ENCODE results near the gene ANKRD13D.
"Not testable (repeated sequence)": the region's sequence is repeated elsewhere in the genome, so short reads cannot be mapped to it uniquely, and the experiment has no call there.

ANKRD13D gene

DNA sequence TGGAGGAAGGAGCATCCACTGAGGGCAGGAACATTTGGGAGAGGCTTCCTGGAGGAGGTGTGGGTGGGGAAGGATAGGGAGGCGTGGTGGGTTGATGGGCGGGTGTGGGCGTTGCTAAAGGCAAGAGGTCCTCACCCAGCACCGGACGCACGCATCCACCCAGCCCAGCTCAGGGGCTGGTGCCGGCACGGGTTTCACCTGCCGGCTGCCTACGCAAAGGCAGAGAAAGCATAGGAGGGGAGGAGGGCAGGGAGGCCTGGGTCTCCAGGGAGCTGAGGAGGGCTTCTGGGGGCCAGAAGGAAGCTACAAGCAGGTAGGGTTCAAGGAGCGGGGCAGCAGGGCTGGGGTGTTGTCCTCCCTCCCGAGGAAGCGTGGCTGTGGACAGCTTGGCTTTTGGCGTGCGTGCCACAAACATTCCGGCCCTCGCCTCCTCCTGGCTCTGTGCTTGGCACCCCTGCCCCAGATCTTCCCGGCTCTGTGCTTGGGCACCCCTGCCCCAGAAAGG, 22.0 kb downstream of the ANKRD13D start:
- H3K9me3 Mint-ChIP-seq, result no peaks in the 10 kb centered on the region
- ATAC-seq (no peak), DNase-seq (no peak)
- H3K27ac Mint-ChIP-seq, result no peak overlapping the region
- H3K4me3 Mint-ChIP-seq, result no peak overlapping the region
- H3K4me1 Mint-ChIP-seq, result peaks cover 24% of the 10 kb centered on the region
- no peaks in the 10 kb centered on the region for H3K27me3 Mint-ChIP-seq

- ATAC-seq (no peak), DNase-seq (no peak)
- Mint-ChIP-seq H3K27me3 (no peaks in the 10 kb centered on the region), H3K27ac (no peak overlapping the region), H3K4me1 (peaks cover 24% of the 10 kb centered on the region), H3K4me3 (no peak overlapping the region), H3K9me3 (no peaks in the 10 kb centered on the region)
Observed at GRCh38 chr11:67311556-67312082, 22.5 kb downstream of the ANKRD13D start.

- Mint-ChIP-seq H3K27ac (peak overlapping the region in 1 of 2 donors; percentile 89), H3K27me3 (no peaks in the 10 kb centered on the region), H3K4me1 (peaks cover 24% of the 10 kb centered on the region), H3K9me3 (no peaks in the 10 kb centered on the region), H3K4me3 (no peak overlapping the region)
- no peak for ATAC-seq
- peak in 1 of 2 donors; percentile 18 for DNase-seq
Observed at GRCh38 chr11:67312187-67313021, 23.3 kb downstream of the ANKRD13D start.

GRCh38 chr11:67313125-67313890, 24.2 kb downstream of the ANKRD13D start:
- Mint-ChIP-seq H3K4me1 (peaks cover 31% of the 10 kb centered on the region), H3K27ac (no peak overlapping the region), H3K4me3 (no peak overlapping the region), H3K9me3 (no peaks in the 10 kb centered on the region), H3K27me3 (no peaks in the 10 kb centered on the region)
- ATAC-seq (no peak), DNase-seq (no peak)

DNA sequence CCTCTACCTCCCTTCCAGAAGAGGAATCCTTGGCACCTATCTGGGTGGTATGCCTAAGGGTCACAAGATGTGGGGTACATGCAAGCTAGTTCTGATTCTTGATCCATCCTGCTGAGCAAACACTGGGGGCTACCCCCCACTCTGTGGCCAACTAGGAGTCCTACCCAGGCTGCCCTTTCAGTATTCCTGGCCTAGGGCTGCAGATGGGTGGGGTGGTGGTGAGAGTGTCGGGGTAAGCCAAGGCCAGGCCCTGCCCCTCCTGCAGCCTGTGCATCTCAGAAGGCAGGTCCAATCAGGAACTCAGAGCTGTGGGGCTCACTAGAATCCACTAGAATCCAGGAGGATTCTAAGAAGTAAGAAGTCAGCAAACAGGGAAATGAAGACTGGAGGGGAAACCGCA, 25.1 kb downstream of the ANKRD13D start:
- Mint-ChIP-seq H3K4me3 (no peak overlapping the region), H3K27me3 (no peaks in the 10 kb centered on the region), H3K9me3 (no peaks in the 10 kb centered on the region), H3K4me1 (peaks cover 37% of the 10 kb centered on the region), H3K27ac (no peak overlapping the region)
- DNase-seq (no peak), ATAC-seq (no peak)

DNA sequence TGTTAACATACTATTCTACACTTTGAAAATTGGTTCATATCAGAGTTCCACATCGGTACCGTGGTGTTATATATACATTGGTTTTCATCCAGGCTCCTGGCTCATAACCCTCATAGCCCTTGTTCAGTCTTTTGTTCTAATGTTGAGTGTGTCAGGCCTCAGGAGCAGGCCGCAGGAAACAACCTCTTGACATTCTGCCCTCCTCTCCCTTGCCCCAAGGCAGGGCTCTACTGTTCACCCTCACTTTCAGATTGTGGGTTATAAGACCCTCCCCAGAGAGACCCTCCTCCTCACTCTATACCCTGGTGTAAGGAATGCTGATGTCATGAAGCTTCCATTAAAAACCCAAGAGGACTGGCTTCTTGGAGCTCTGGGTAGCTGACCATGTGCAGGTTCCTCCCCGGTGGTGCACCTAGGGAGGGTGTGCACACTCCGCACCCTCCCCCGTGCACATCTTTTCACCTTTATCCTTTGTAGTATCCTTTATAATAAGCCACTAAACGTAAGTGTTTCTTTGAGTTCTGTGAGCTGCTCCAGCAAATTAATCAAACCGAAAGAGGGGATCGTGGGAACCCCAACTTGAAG, 26.3 kb downstream of the ANKRD13D start:
- ATAC-seq, result no peak
- Mint-ChIP-seq H3K4me3 (peak overlapping the region; percentile 39 to 56), H3K27ac (no peak overlapping the region), H3K4me1 (peaks cover 43% of the 10 kb centered on the region), H3K27me3 (no peaks in the 10 kb centered on the region), H3K9me3 (no peaks in the 10 kb centered on the region)
- no peak for DNase-seq

GRCh38 chr11:67316882-67317204, 27.7 kb downstream of the ANKRD13D start:
- DNase-seq, result no peak
- no peak for ATAC-seq
- Mint-ChIP-seq H3K27ac (peak overlapping the region in 1 of 2 donors; percentile 91), H3K9me3 (no peaks in the 10 kb centered on the region), H3K4me3 (peak overlapping the region; percentile 96 to 97), H3K27me3 (no peaks in the 10 kb centered on the region), H3K4me1 (peaks cover 39% of the 10 kb centered on the region)

- peak overlapping the region; percentile 91 to 97 for H3K27ac Mint-ChIP-seq
- DNase-seq, result peak; percentile 98 to 99
- peaks cover 33% of the 10 kb centered on the region for H3K4me1 Mint-ChIP-seq
- no peaks in the 10 kb centered on the region for H3K27me3 Mint-ChIP-seq
- peak; percentile 92 for ATAC-seq
- peak overlapping the region; percentile 96 to 97 for H3K4me3 Mint-ChIP-seq
- H3K9me3 Mint-ChIP-seq, result no peaks in the 10 kb centered on the region
Observed at GRCh38 chr11:67317205-67317887, 28.2 kb downstream of the ANKRD13D start.

- Mint-ChIP-seq H3K4me3 (peak overlapping the region; percentile 96 to 97), H3K9me3 (no peaks in the 10 kb centered on the region), H3K27me3 (no peaks in the 10 kb centered on the region), H3K4me1 (peaks cover 27% of the 10 kb centered on the region), H3K27ac (peak overlapping the region; percentile 91 to 97)
- DNase-seq, result no peak
- ATAC-seq, result peak; percentile 41
Observed at GRCh38 chr11:67317888-67318555, 28.9 kb downstream of the ANKRD13D start.

DNA sequence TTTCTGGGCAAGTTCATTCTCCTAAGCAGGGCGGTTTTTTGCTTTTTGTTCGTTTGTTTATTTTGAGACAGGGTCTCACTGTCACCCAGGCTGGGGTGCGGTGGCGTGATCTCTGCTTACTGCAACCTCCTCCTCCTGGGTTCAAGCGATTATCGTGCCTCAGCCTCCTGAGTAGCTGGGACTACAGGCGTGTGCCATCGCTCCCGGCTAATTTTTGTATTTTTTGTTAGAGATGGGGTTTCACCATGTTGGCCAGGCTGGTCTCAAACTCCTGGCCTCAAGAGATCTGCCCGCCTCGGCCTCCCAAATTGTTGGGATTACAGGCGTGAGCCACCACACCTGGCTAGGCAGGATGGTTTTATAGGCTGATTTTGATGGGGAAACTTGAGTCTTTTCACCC, 29.8 kb downstream of the ANKRD13D start:
- not testable (repeated sequence) for H3K27me3 Mint-ChIP-seq, DNase-seq, H3K27ac Mint-ChIP-seq, ATAC-seq, H3K9me3 Mint-ChIP-seq
- Mint-ChIP-seq H3K4me1 (peaks cover 19% of the 10 kb centered on the region), H3K4me3 (peak overlapping the region; percentile 78 to 97)

GRCh38 chr11:67320011-67320410, 30.9 kb downstream of the ANKRD13D start:
- no peaks in the 10 kb centered on the region for H3K27me3 Mint-ChIP-seq
- peaks cover 19% of the 10 kb centered on the region for H3K4me1 Mint-ChIP-seq
- H3K9me3 Mint-ChIP-seq, result no peaks in the 10 kb centered on the region
- no peak overlapping the region for H3K27ac Mint-ChIP-seq
- DNase-seq (no peak), ATAC-seq (no peak)
- no peak overlapping the region for H3K4me3 Mint-ChIP-seq

- Mint-ChIP-seq H3K9me3 (no peaks in the 10 kb centered on the region), H3K4me3 (no peak overlapping the region), H3K27me3 (no peaks in the 10 kb centered on the region), H3K27ac (no peak overlapping the region), H3K4me1 (peaks cover 19% of the 10 kb centered on the region)
- no peak for ATAC-seq
- DNase-seq, result no peak
Observed at GRCh38 chr11:67320691-67321090, 31.6 kb downstream of the ANKRD13D start.

DNA sequence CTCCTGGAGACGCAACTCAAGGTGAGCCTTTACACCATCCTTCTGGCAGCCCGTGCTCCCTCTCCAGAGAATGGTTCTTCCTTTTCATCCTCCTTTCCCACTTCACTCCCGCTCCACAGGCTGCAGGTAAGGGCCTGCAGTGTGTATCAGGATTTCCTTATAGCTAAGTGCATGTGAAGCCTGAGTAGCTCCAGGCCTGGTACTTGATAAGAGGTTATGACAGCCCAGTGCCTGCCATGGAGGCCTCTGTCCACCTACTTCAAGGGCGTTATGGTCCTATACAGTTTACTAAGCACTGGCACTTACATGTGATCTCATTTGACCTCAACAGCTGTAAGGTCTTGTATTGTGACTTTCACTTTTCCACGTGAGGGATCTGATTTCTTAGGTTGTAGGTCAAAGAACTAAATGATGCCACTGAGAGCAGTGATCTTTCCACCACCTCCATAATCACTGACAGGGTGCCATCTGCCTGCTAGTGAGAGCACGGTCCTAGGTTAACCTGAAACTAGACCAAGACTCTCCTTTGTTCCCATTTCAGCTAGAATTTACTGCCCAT, 32.3 kb downstream of the ANKRD13D start:
- Mint-ChIP-seq H3K27ac (no peak overlapping the region), H3K4me3 (no peak overlapping the region), H3K9me3 (no peaks in the 10 kb centered on the region), H3K27me3 (no peaks in the 10 kb centered on the region), H3K4me1 (peaks cover 19% of the 10 kb centered on the region)
- ATAC-seq, result no peak
- no peak for DNase-seq

GRCh38 chr11:67322049-67322448, 32.9 kb downstream of the ANKRD13D start:
- no peaks in the 10 kb centered on the region for H3K27me3 Mint-ChIP-seq
- DNase-seq (no peak), ATAC-seq (no peak)
- H3K27ac Mint-ChIP-seq, result no peak overlapping the region
- no peak overlapping the region for H3K4me3 Mint-ChIP-seq
- peaks cover 19% of the 10 kb centered on the region for H3K4me1 Mint-ChIP-seq
- H3K9me3 Mint-ChIP-seq, result no peaks in the 10 kb centered on the region

Measured in stimulated activated naive CD8-positive, alpha-beta T cell treated with anti-CD3 and anti-CD28 coated beads, Interleukin-15, amount 100 ng/mL, for 72 hours (primary cell).